Endodermal cell (in vitro differentiated cells): ENCODE measurements around the gene ZNF536. TPM values are rescaled to one million over a fixed set of nuclear protein-coding genes. Genes with fewer than 3 reads are reported as not detected.

ENCODE experiments used
- DNase-seq: peaks from one replicate; pipeline ENCODE4 v3.0.0-alpha.2; 2017
- H3K27ac ChIP-seq: 2 replicates; pipeline ENCODE4 v1.5.1; 2013; ENCODE audit warnings: mild to moderate bottlenecking, low read depth, low read length, moderate library complexity
- H3K27me3 ChIP-seq: 2 replicates; pipeline ENCODE4 v1.6.1; 2013; ENCODE audit warnings: mild to moderate bottlenecking, low read length, moderate library complexity; ENCODE audit not compliant: insufficient read depth, control insufficient read depth, poor library complexity, severe bottlenecking
- H3K36me3 ChIP-seq: 2 replicates; pipeline ENCODE4 v1.7.0; 2013; ENCODE audit warnings: mild to moderate bottlenecking, low read length, moderate library complexity; ENCODE audit not compliant: control insufficient read depth, insufficient read depth
- H3K4me1 ChIP-seq: one replicate; pipeline ENCODE4 v1.7.0; 2013; ENCODE audit warnings: low read length; ENCODE audit not compliant: control insufficient read depth, insufficient read depth
- H3K4me3 ChIP-seq: 2 replicates; pipeline ENCODE4 v1.5.1; 2013; ENCODE audit warnings: mild to moderate bottlenecking, low read length, moderate library complexity
- H3K9ac ChIP-seq: 2 replicates; pipeline ENCODE4 v1.6.1; 2013; ENCODE audit warnings: mild to moderate bottlenecking, low read length, moderate library complexity; ENCODE audit not compliant: poor library complexity, severe bottlenecking; ENCODE audit errors: extremely low read depth
- H3K9me3 ChIP-seq: 2 replicates; pipeline ENCODE4 v1.6.1; 2013; ENCODE audit warnings: mild to moderate bottlenecking, low read length, moderate library complexity; ENCODE audit not compliant: control insufficient read depth
- H3K27ac Mint-ChIP-seq: 2 replicates; pipeline ENCODE4 v1.8.0; 2020; ENCODE audit warnings: mixed read lengths
- H3K27me3 Mint-ChIP-seq: 2 replicates; pipeline ENCODE4 v1.8.0; 2021; ENCODE audit warnings: mild to moderate bottlenecking, mixed read lengths; ENCODE audit not compliant: insufficient read depth
- H3K36me3 Mint-ChIP-seq: 2 replicates; pipeline ENCODE4 v1.8.0; 2020; ENCODE audit warnings: low read depth, mixed read lengths
- H3K4me1 Mint-ChIP-seq: 2 replicates; pipeline ENCODE4 v1.8.0; 2020; ENCODE audit warnings: mixed read lengths
- H3K4me3 Mint-ChIP-seq: 2 replicates; pipeline ENCODE4 v1.8.0; 2020; ENCODE audit warnings: mild to moderate bottlenecking, moderate library complexity, mixed read lengths
- H3K9me3 Mint-ChIP-seq: 2 replicates; pipeline ENCODE4 v1.8.0; 2020; ENCODE audit warnings: mild to moderate bottlenecking, mixed read lengths
- CTCF ChIP-seq: fragments of 200-600 bp; sonication (generic); conservative IDR thresholded peaks from 2 replicates; pipeline ENCODE4 v1.5.0; 2021; ENCODE audit warnings: antibody characterized with exemption, mild to moderate bottlenecking
- WGBS, 2 experiments: methylation state at CpG; one replicate each; pipeline versions ENCODE4 v1.1.5 to v1.1.7; 2013; ENCODE audit warnings: missing lambda C conversion rate in 2 of 2, mixed read lengths in 1 of 2; ENCODE audit not compliant: insufficient coverage in 1 of 2, insufficient read length in 1 of 2; 5-methylcytosine and 5-hydroxymethylcytosine counted together
- total RNA-seq, 2 donors: library from RNA; stranded (reverse); fragmentation: NEBNext Ultra II Directional in 1 of 2; extraction: Animal tissue kit (Norgen Biotek cat#: 25700) in 1 of 2; gene quantifications; 2 replicates in 1 of 2; 3 replicates in 1 of 2; pipeline ENCODE4 v1.2.1, GENCODE V29; 2021

ZNF536 gene
- total RNA-seq, 2 donors from 2014 or later, result not detected

- Mint-ChIP-seq H3K4me1 (peaks cover 4% of the 10 kb centered on the region), H3K9me3 (no peaks in the 10 kb centered on the region), H3K27me3 (no peaks in the 10 kb centered on the region), H3K4me3 (no peak overlapping the region), H3K36me3 (no peaks in the 10 kb centered on the region), H3K27ac (no peak overlapping the region)
- Histone ChIP-seq H3K36me3 (no peaks in the 10 kb centered on the region), H3K9me3 (no peaks in the 10 kb centered on the region), H3K9ac (no peak overlapping the region), H3K4me1 (no peaks in the 10 kb centered on the region), H3K4me3 (no peak overlapping the region), H3K27ac (no peak overlapping the region), H3K27me3 (no peaks in the 10 kb centered on the region)
- peak; percentile 5 for DNase-seq
- WGBS, 2 experiments, result 42 to 49% methylated on average over 4 of the region's 4 CpGs
- no peak for TF ChIP-seq CTCF
Observed at GRCh38 chr19:30522341-30522740, 150.2 kb downstream of the ZNF536 start.

- Histone ChIP-seq H3K4me3 (no peak overlapping the region), H3K9ac (no peak overlapping the region), H3K9me3 (no peaks in the 10 kb centered on the region), H3K4me1 (no peaks in the 10 kb centered on the region), H3K27ac (no peak overlapping the region), H3K27me3 (no peaks in the 10 kb centered on the region), H3K36me3 (no peaks in the 10 kb centered on the region)
- H3K27me3 Mint-ChIP-seq, result no peaks in the 10 kb centered on the region
- peaks cover 4% of the 10 kb centered on the region for H3K4me1 Mint-ChIP-seq
- peak; percentile 24 for DNase-seq
- H3K9me3 Mint-ChIP-seq, result no peaks in the 10 kb centered on the region
- no peak for TF ChIP-seq CTCF
- no peak overlapping the region for H3K27ac Mint-ChIP-seq
- no peaks in the 10 kb centered on the region for H3K36me3 Mint-ChIP-seq
- WGBS, 2 experiments, result 90 to 98% methylated on average over 6 to 10 of the region's 10 CpGs
- H3K4me3 Mint-ChIP-seq, result no peak overlapping the region
Observed at GRCh38 chr19:30523791-30524190, 151.6 kb downstream of the ZNF536 start.

DNA sequence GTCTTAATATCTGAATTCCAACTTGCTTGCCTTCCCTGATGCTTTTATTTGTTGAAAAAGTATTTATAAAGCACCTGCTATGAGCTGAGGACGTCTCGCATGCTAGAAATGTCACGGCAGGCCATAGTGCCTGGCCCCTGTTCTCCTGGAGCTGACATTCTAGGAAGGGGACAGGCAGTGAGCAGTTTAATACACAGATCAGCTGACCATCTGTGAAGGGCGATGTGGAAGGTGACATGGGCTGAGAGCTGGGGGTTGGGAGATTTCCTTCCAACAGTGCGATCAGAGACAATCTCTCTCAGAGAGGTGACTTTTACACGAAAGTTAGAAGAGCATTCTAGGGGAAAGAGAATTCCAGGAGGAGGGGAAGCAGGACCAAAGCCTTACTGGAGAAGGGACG lies 153.2 kb downstream of the ZNF536 start:
- peak; percentile 18 for DNase-seq
- no peak overlapping the region for H3K4me3 Mint-ChIP-seq
- no peaks in the 10 kb centered on the region for H3K9me3 Mint-ChIP-seq
- Histone ChIP-seq H3K27me3 (no peaks in the 10 kb centered on the region), H3K27ac (no peak overlapping the region), H3K4me3 (no peak overlapping the region), H3K4me1 (no peaks in the 10 kb centered on the region), H3K36me3 (no peaks in the 10 kb centered on the region), H3K9ac (no peak overlapping the region), H3K9me3 (no peaks in the 10 kb centered on the region)
- H3K4me1 Mint-ChIP-seq, result peaks cover 4% of the 10 kb centered on the region
- no peak for TF ChIP-seq CTCF
- H3K36me3 Mint-ChIP-seq, result no peaks in the 10 kb centered on the region
- no peaks in the 10 kb centered on the region for H3K27me3 Mint-ChIP-seq
- no peak overlapping the region for H3K27ac Mint-ChIP-seq
- 93 to 96% methylated on average over 6 to 7 of the region's 7 CpGs for WGBS, 2 experiments
